ENCODE measurements around the gene ECSIT.
"Not testable (repeated sequence)": the region's sequence is repeated elsewhere in the genome, so short reads cannot be mapped to it uniquely, and the experiment has no call there.

Gene ECSIT

GRCh38 chr19:11478167-11479089 is 50.5 kb downstream of the ECSIT start:
- no peak for DNase-seq (ENCODE audit: low read depth)

DNA sequence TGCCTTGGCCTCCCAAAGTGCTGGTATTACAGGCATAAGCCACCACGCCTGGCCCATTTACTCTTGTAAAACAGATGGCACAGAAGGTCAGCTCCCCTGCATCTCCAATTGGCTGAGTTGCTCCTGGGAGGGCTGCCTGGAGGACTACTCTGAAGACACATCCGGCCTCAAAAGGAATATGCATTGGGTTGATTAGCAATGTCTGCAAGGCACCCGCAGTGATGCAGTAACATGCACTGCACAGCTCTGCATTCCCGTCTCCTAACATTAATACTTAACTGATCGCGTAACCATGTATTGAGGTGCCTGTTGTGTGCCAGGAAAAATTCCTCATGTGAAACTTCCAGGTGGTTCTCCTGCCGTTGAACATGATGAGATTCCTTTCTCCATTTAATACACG is 53.1 kb downstream of the ECSIT start:
- no peak for DNase-seq (ENCODE audit: low read depth)

GRCh38 chr19:11475343-11475742 is 53.6 kb downstream of the ECSIT start:
- not testable (repeated sequence) for DNase-seq (ENCODE audit: low read depth)

DNA sequence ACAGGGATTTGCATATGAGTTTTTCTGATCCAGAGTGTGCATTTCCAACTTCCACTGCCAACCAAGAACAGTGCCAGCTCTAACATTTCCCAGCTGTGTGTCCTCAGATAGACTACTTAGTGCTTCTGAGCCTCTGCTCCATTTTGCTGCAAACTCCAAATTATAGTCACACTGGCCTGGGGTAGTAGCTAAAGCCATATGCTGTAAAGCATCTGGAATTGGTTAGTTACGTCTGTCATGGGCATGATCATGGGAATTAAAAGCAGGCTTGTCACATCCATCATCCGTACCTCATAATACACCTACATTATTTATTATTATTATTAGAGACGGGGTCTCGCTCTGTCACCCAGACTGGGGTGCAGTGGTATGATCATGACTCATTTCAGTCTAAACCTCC is 55.2 kb downstream of the ECSIT start:
- no peak for DNase-seq (ENCODE audit: low read depth)

DNA sequence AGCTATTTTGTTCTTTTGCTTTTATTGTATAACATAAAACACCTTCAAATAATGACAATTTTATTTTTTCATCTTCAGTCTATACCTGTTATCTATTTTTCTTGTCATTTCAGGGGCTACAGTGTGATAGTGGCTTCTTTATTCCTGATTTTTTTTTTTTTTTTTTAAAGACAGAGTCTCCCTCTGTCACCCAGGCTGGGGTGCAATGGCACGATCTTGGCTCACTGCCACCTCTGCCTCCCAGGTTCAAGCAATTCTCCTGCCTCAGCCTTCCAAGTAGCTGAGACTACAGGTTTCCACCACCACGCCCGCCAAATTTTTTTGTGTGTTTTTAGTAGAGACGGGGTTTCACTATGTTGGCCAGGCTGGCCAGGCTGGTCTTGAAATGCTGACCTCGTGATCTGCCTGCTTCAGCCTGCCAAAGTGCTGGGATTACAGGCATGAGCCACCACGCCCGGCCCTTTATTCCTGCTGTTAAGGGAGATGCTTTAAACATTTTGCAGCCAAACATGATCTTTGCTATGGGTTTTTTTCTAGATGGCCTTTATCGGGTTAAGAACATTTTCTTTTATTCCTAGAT is 60.6 kb downstream of the ECSIT start:
- not testable (repeated sequence) for DNase-seq (ENCODE audit: low read depth)

DNA sequence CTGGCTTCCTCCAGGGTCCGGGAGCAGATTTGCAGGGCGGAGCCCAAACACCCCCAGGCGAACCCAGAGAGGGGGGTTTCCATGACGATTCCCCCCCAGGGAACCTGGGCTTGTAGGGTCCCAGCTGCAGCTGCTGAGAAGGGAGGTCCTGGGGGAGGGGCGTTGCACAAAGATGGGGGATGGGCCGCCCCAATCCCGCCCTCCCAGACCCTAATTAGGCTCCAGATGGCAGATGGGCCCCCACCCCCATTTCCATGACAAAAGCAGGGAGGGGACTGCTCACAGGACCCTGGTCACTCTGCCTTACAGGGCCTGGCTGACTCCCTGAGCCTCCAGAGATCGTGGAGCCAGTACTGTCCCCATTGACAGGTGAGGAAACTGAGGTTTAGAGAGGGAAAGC is 63.3 kb downstream of the ECSIT start:
- no peak for DNase-seq (ENCODE audit: low read depth)

DNA sequence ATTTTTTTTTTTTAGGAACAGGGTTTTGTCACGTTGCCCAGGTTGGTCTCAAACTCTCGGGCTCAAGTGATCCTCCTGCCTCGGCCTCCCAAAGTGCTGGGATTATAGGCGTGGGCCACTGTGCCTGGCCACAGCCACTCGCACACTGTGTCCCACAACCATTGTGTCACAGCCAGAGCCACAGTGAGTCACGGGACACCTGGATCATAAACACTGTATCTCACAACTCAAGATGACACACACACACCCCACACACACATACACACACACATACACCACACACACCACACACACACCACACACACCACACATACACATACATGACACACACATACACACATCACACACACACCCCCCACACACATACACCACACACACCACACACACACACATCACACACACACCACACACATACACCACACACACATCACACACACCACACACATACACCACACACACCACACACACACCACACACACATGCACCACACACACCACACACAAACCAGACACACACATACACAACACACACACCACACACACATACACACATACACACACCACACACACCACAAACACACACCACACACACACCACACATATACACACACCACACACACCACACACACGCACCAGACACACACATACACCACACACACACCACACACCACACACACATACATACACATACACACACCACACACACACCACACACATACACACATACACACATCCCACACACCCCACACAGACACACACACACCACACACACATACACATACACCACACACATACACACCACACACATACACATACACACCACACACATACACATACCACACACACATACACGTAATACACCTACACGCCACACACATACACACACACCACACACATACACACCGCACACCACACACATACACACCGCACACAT is 64.3 kb downstream of the ECSIT start:
- DNase-seq (ENCODE audit: low read depth), result no peak

GRCh38 chr19:11463391-11463790 is 65.5 kb downstream of the ECSIT start:
- no peak for DNase-seq (ENCODE audit: low read depth)

GRCh38 chr19:11461453-11461852 is 67.5 kb downstream of the ECSIT start:
- DNase-seq (ENCODE audit: low read depth), result no peak

DNA sequence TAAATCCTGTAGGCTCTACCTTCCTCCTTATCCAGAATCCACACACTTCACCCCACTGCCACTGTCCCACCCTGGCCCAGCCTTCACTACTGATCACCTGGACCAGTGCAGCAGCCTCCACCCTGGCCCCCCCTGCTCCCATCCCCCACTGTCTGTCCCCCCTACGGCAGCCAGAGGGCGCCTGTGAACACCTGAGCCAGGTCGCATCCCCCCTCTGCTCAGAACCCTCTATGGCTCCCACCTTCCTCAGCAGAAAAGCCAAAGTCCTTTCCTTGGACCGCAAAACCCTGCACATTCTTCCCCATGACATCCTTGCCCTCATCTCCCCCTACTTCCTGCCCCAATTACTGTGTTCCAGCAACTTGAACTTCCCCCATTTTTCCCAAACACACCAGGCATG is 68.7 kb downstream of the ECSIT start:
- DNase-seq (ENCODE audit: low read depth), result no peak

DNA sequence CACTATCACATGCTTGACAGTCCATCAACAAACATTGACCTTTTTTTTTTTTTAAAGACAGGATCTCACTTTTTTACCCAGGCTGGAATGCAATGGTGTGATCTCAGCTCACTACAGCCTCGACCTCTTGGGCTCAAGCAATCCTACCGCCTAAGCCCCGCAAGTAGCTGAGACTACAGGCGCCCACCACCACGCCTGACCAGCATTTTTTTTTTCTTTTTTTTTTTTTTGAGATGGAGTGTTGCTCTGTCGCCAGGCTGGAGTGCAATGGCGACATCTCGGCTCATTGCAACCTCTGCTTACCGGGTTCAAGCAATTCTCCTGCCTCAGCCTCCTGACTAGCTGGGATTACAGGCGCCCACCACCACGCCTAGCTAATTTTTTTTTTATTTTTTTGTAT is 70.0 kb downstream of the ECSIT start:
- DNase-seq (ENCODE audit: low read depth), result not testable (repeated sequence)

GRCh38 chr19:11458236-11458900 is 70.6 kb downstream of the ECSIT start:
- DNase-seq (ENCODE audit: low read depth), result no peak

GRCh38 chr19:11457831-11458230 is 71.1 kb downstream of the ECSIT start:
- no peak for DNase-seq (ENCODE audit: low read depth)

- no peak for DNase-seq (ENCODE audit: low read depth)
Observed at GRCh38 chr19:11457115-11457514, 71.8 kb downstream of the ECSIT start.

GRCh38 chr19:11456659-11457058 is 72.3 kb downstream of the ECSIT start:
- DNase-seq (ENCODE audit: low read depth), result no peak
